GM23248 (cell line): Measurements from ENCODE around the gene SOX11. TPM values are rescaled to one million over a fixed set of nuclear protein-coding genes. Genes with fewer than 3 reads are reported as not detected.
A peak's percentile ranks its signal among the peaks of the same experiment; 100 is the strongest.

Experiments used
- DNase-seq: peaks from one replicate; pipeline ENCODE4 v3.0.0-alpha.2; 2015
- H2AFZ ChIP-seq: fragments of 200-600 bp; sonication (generic); 2 replicates; pipeline ENCODE4 v1.6.1; 2016; ENCODE audit warnings: antibody characterized with exemption
- H3F3A ChIP-seq: fragments of 200-600 bp; sonication (generic); 2 replicates; pipeline ENCODE4 v1.6.1; 2016; ENCODE audit warnings: mild to moderate bottlenecking, antibody characterized with exemption, mixed run types; ENCODE audit not compliant: insufficient read depth
- H3K27ac ChIP-seq: fragments of 200-600 bp; sonication (generic); 2 replicates; pipeline ENCODE4 v1.5.1; 2016; ENCODE audit warnings: mild to moderate bottlenecking
- H3K27me3 ChIP-seq: fragments of 200-600 bp; sonication (generic); replicated peaks from 2 replicates; pipeline ENCODE4 v1.6.1; 2016; ENCODE audit warnings: mild to moderate bottlenecking; ENCODE audit not compliant: insufficient read depth
- H3K36me3 ChIP-seq: fragments of 200-600 bp; sonication (generic); 2 replicates; pipeline ENCODE4 v1.6.1; 2016; ENCODE audit warnings: low read depth, mild to moderate bottlenecking
- H3K4me1 ChIP-seq: fragments of 200-600 bp; sonication (generic); 2 replicates; pipeline ENCODE4 v1.6.1; 2016; ENCODE audit warnings: mild to moderate bottlenecking; ENCODE audit not compliant: insufficient read depth
- H3K4me2 ChIP-seq: fragments of 200-600 bp; sonication (generic); one replicate; pipeline ENCODE4 v1.6.1; 2016; ENCODE audit warnings: mild to moderate bottlenecking; ENCODE audit not compliant: unreplicated experiment
- H3K4me3 ChIP-seq: fragments of 200-600 bp; sonication (generic); 2 replicates; pipeline ENCODE4 v1.5.1; 2016; ENCODE audit warnings: mild to moderate bottlenecking
- H3K79me2 ChIP-seq: fragments of 200-600 bp; sonication (generic); 2 replicates; pipeline ENCODE4 v1.6.1; 2016; ENCODE audit warnings: mild to moderate bottlenecking; ENCODE audit not compliant: insufficient read depth
- H3K9ac ChIP-seq: fragments of 200-600 bp; sonication (generic); 2 replicates; pipeline ENCODE4 v1.6.1; 2016; ENCODE audit warnings: mild to moderate bottlenecking
- H3K9me2 ChIP-seq: fragments of 200-600 bp; sonication (generic); 2 replicates; pipeline ENCODE4 v1.6.1; 2016; ENCODE audit warnings: mixed run types, mild to moderate bottlenecking, moderate library complexity; ENCODE audit not compliant: insufficient read depth
- H3K9me3 ChIP-seq: fragments of 200-600 bp; sonication (generic); one replicate; pipeline ENCODE4 v1.6.1; 2017; ENCODE audit warnings: low read depth
- H4K20me1 ChIP-seq: fragments of 200-600 bp; sonication (generic); 2 replicates; pipeline ENCODE4 v1.6.0; 2016; ENCODE audit not compliant: insufficient read depth
- EZH2 ChIP-seq: fragments of 200-600 bp; sonication (generic); IDR thresholded peaks from 2 replicates; pipeline ENCODE4 v1.6.1; 2018; ENCODE audit warnings: antibody characterized with exemption, mild to moderate bottlenecking; ENCODE audit not compliant: insufficient read depth, poor library complexity, severe bottlenecking
- EZH2phosphoT487 ChIP-seq: fragments of 200-600 bp; sonication (generic); IDR thresholded peaks from 2 replicates; pipeline ENCODE4 v1.6.1; 2018; ENCODE audit warnings: antibody characterized with exemption, moderate library complexity, mild to moderate bottlenecking, low read depth; ENCODE audit not compliant: insufficient read depth
- WGBS, 2 experiments: methylation state at CpG; one replicate each; pipeline ENCODE4 v1.1.6; 2015 to 2017; ENCODE audit warnings: low lambda C conversion rate in 2 of 2, low coverage in 1 of 2; ENCODE audit errors: missing lambda C conversion rate in 2 of 2; 5-methylcytosine and 5-hydroxymethylcytosine counted together
- in situ Hi-C: fragments of 300-500 bp; cut with MboI; formaldehyde crosslinking; loops from 2 replicates; pipeline ENCODE4 v1.15.0; 2020
- polyA plus RNA-seq: library from polyadenylated mRNA; unstranded; fragments of >200 nt; fragmentation: Nextera tagmentation; extraction: Ambion mirVana; gene quantifications from 2 replicates; pipeline ENCODE4 v1.2.1, GENCODE V29; 2016
- total RNA-seq: library from RNA; depleted of rRNA; stranded (reverse); fragments of >200 nt; shearing (Covaris generic); gene quantifications from 2 replicates; pipeline ENCODE4 v1.2.3, GENCODE V29; 2014

The SOX11 gene
- total and polyA plus RNA-seq, 2 experiments from 2014 or later, result under 0.01 to 0.08 TPM

GRCh38 chr2:5668682-5669250 is 23.4 kb upstream of the SOX11 start:
- no peak overlapping the region for H3K4me2 ChIP-seq
- in situ Hi-C loops, result no loop called here
- WGBS, 2 experiments, result 2 to 4% methylated on average over 8 of the region's 8 CpGs
- H3K79me2 ChIP-seq, result no peaks in the 10 kb centered on the region
- H3K4me1 ChIP-seq, result no peaks in the 10 kb centered on the region
- no peak overlapping the region for H3K9ac ChIP-seq
- H3K9me3 ChIP-seq, result no peaks in the 10 kb centered on the region
- H3F3A ChIP-seq, result no peaks in the 10 kb centered on the region
- no peak for DNase-seq
- 0 out of 2 replicates have a peak, but pooled peaks cover 3% of the 10 kb centered on the region for H3K27me3 ChIP-seq
- no peak overlapping the region for H3K4me3 ChIP-seq
- no peaks in the 10 kb centered on the region for H4K20me1 ChIP-seq
- H3K9me2 ChIP-seq, result no peaks in the 10 kb centered on the region
- H3K36me3 ChIP-seq, result no peaks in the 10 kb centered on the region
- no peak overlapping the region for H3K27ac ChIP-seq
- no peak for TF ChIP-seq EZH2
- no peak for TF ChIP-seq EZH2phosphoT487
- H2AFZ ChIP-seq, result no peak overlapping the region

- in situ Hi-C loops, result no loop called here
Observed at GRCh38 chr2:5672749-5673144, 19.4 kb upstream of the SOX11 start.

GRCh38 chr2:5673145-5674025 is 18.8 kb upstream of the SOX11 start:
- Histone ChIP-seq H3K36me3 (no peaks in the 10 kb centered on the region), H3F3A (no peaks in the 10 kb centered on the region), H3K4me2 (no peak overlapping the region), H3K4me3 (no peak overlapping the region), H3K27ac (no peak overlapping the region), H2AFZ (no peak overlapping the region), H3K4me1 (no peaks in the 10 kb centered on the region), H3K27me3 (peaks cover 3% of the 10 kb centered on the region; the same call in 1 of the 2 replicates), H3K9ac (no peak overlapping the region), H4K20me1 (no peaks in the 10 kb centered on the region), H3K9me2 (no peaks in the 10 kb centered on the region), H3K9me3 (no peaks in the 10 kb centered on the region), H3K79me2 (no peaks in the 10 kb centered on the region)
- TF ChIP-seq EZH2 (no peak), EZH2phosphoT487 (no peak)
- DNase-seq, result peak; percentile 0
- 8 to 9% methylated on average over 42 to 43 of the region's 58 CpGs for WGBS, 2 experiments
- in situ Hi-C loops, result no loop called here

More at GRCh38 chr2:5672749-5673144, 19.4 kb upstream of the SOX11 start:
- Histone ChIP-seq H3K9ac (no peak overlapping the region), H3K79me2 (no peaks in the 10 kb centered on the region), H3K9me3 (no peaks in the 10 kb centered on the region), H3K27ac (no peak overlapping the region), H3K9me2 (no peaks in the 10 kb centered on the region), H3K4me1 (no peaks in the 10 kb centered on the region), H2AFZ (no peak overlapping the region), H3F3A (no peaks in the 10 kb centered on the region), H4K20me1 (no peaks in the 10 kb centered on the region), H3K4me3 (no peak overlapping the region), H3K4me2 (no peak overlapping the region), H3K27me3 (peaks cover 3% of the 10 kb centered on the region; the same call in 1 of the 2 replicates), H3K36me3 (no peaks in the 10 kb centered on the region)
- WGBS, 2 experiments, result 54 to 62% methylated on average over 15 of the region's 15 CpGs
- no peak for TF ChIP-seq EZH2phosphoT487
- no peak for TF ChIP-seq EZH2
- DNase-seq, result no peak

- Histone ChIP-seq H3K4me3 (no peak overlapping the region), H2AFZ (no peak overlapping the region), H3K79me2 (no peaks in the 10 kb centered on the region), H4K20me1 (no peaks in the 10 kb centered on the region), H3K4me2 (no peak overlapping the region), H3K36me3 (no peaks in the 10 kb centered on the region), H3K9me2 (no peaks in the 10 kb centered on the region), H3K9me3 (no peaks in the 10 kb centered on the region), H3K4me1 (no peaks in the 10 kb centered on the region), H3K27ac (no peak overlapping the region), H3F3A (no peaks in the 10 kb centered on the region), H3K9ac (no peak overlapping the region), H3K27me3 (peaks cover 3% of the 10 kb centered on the region; the same call in 1 of the 2 replicates)
- in situ Hi-C loops, result no loop called here
- WGBS, 2 experiments, result 0% methylated on average over 2 of the region's 2 CpGs
- TF ChIP-seq EZH2phosphoT487, result no peak
- no peak for TF ChIP-seq EZH2
- no peak for DNase-seq
Observed at GRCh38 chr2:5674026-5674340, 18.2 kb upstream of the SOX11 start.
